GM19193 (cell line): ENCODE results near the gene SERHL2.

Experiments used
- POLR2A ChIP-seq: IDR thresholded peaks from 4 replicates; pipeline ENCODE4 v1.6.1; 2011; ENCODE audit not compliant: insufficient read depth, insufficient read length; ENCODE audit errors: extremely low read depth

Gene SERHL2

GRCh38 chr22:42553475-42554361 lies at the start of gene SERHL2:
Gene SERHL2, plus strand, starts transcription at chr22:42553956. Its CDS starts 65 bp downstream, at chr22:42554021.
- TF ChIP-seq POLR2A: no peak

GRCh38 chr22:42509548-42509947 lies 44.2 kb upstream of the SERHL2 start:
- no peak for TF ChIP-seq POLR2A

GRCh38 chr22:42511401-42511891 lies 42.3 kb upstream of the SERHL2 start:
- no peak for TF ChIP-seq POLR2A

GRCh38 chr22:42515896-42516295 lies 37.9 kb upstream of the SERHL2 start:
- no peak for TF ChIP-seq POLR2A

GRCh38 chr22:42519525-42520401 lies 34.0 kb upstream of the SERHL2 start, which contains the start of gene RRP7A:
Gene RRP7A, minus strand, starts transcription at chr22:42519796. Its CDS starts 10 bp downstream, at chr22:42519786.
- TF ChIP-seq POLR2A: peak; percentile 78

GRCh38 chr22:42521228-42521546 lies 32.6 kb upstream of the SERHL2 start:
- no peak for TF ChIP-seq POLR2A

GRCh38 chr22:42522546-42522945 lies 31.2 kb upstream of the SERHL2 start:
- no peak for TF ChIP-seq POLR2A

- no peak for TF ChIP-seq POLR2A
Measured at GRCh38 chr22:42528591-42529307, 25.0 kb upstream of the SERHL2 start.

GRCh38 chr22:42533638-42533977 lies 20.1 kb upstream of the SERHL2 start:
- TF ChIP-seq POLR2A: no peak

- TF ChIP-seq POLR2A: no peak
Measured at GRCh38 chr22:42536166-42536565, 17.6 kb upstream of the SERHL2 start.

GRCh38 chr22:42544686-42545085 lies 9.1 kb upstream of the SERHL2 start:
- TF ChIP-seq POLR2A: no peak

GRCh38 chr22:42547562-42547961 lies 6.2 kb upstream of the SERHL2 start:
- TF ChIP-seq POLR2A: no peak

- no peak for TF ChIP-seq POLR2A
Measured at GRCh38 chr22:42548597-42549330, 5.0 kb upstream of the SERHL2 start.
